Stimulated activated CD8-positive, alpha-beta memory T cell treated with anti-CD3 and anti-CD28 coated beads, Interleukin-2, amount 100 ng/mL, for 1 hour (primary cell): ENCODE measurements around the gene LAMTOR3.
"Not testable (repeated sequence)": the region's sequence is repeated elsewhere in the genome, so short reads cannot be mapped to it uniquely, and the experiment has no call there.

Source experiments
- DNase-seq, 2 donors: peaks; one replicate each; pipeline ENCODE4 v3.0.0-alpha.2; 2020; ENCODE audit warnings: low read depth in 2 of 2

Gene LAMTOR3

DNA sequence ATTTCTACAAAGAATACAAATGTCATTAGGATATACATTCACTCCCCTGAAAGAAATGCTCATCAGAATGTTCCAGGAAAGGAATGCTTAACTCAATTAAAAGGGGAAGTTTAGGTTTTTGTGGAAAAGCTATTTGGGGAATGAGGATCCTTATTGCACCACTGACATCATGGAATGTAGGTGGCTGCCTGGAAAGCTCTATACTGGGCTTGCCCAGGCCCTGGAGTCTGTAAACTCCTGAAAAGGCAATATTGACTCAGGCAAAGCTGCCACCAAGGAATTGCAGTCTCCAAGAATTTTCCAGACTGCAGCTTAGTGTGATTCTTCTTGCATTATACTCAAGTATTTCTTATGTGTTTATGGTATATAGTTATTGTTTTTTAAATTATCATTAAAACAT, 61.9 kb downstream of the LAMTOR3 start:
- DNase-seq = no peak

DNA sequence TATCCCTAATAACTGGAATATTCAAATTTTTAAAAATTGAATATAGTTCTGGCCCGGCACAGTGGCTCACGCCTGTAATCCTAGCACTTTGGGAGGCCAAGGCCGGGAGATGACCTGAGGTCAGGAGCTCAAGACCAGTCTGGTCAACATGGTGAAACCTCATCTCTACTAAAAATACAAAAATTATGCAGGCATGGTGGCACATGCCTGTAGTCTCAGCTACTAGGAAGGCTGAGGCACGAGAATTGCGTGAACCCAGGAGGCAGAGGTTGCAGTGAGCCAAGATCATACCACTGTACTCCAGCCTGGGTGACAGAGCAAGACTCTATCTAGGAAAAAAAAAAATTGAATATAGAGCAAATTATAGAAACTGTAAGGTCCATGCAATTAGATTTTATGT, 64.2 kb downstream of the LAMTOR3 start:
- not testable (repeated sequence) for DNase-seq

DNA sequence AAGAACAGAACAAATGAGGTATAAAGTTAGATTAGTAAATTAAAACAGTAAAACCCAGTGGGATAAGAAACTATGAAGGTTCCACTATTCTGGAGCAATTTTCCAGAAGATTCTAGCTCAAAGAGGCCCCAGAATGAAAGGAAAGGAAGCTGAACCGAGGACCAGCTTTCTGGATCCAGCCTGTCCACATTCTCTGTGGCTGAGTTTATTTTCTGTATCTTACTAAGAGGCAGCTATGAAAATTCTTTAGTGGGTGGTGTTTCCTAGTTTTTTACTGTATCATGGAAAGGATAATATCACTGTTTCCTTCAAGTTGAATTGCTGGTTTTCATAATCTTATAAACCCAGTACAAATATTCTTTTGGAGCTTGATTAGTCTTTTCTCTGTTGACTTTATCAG, 65.8 kb downstream of the LAMTOR3 start:
- DNase-seq = no peak
